PFSK-1 (cell line): ENCODE results near the gene CD55.

Experiments used
- POLR2AphosphoS5 ChIP-seq: IDR thresholded peaks from 2 replicates; pipeline ENCODE4 v1.6.1; 2012; ENCODE audit warnings: low read depth, mild to moderate bottlenecking, control low read depth, low read length, moderate library complexity
- REST ChIP-seq, 2 experiments: IDR thresholded peaks; 2 replicates each; pipeline versions ENCODE4 v1.6.1 to v1.8.0; 2011 to 2012; ENCODE audit warnings: low read depth in 2 of 2, low read length in 2 of 2, control low read depth in 1 of 2, inconsistent platforms in 1 of 2, mild to moderate bottlenecking in 1 of 2, moderate library complexity in 1 of 2; ENCODE audit not compliant: insufficient read depth in 1 of 2
- TAF1 ChIP-seq: IDR thresholded peaks from 2 replicates; pipeline ENCODE4 v1.6.1; 2012; ENCODE audit warnings: low read length, control low read depth, borderline replicate concordance; ENCODE audit not compliant: insufficient read depth

DNA sequence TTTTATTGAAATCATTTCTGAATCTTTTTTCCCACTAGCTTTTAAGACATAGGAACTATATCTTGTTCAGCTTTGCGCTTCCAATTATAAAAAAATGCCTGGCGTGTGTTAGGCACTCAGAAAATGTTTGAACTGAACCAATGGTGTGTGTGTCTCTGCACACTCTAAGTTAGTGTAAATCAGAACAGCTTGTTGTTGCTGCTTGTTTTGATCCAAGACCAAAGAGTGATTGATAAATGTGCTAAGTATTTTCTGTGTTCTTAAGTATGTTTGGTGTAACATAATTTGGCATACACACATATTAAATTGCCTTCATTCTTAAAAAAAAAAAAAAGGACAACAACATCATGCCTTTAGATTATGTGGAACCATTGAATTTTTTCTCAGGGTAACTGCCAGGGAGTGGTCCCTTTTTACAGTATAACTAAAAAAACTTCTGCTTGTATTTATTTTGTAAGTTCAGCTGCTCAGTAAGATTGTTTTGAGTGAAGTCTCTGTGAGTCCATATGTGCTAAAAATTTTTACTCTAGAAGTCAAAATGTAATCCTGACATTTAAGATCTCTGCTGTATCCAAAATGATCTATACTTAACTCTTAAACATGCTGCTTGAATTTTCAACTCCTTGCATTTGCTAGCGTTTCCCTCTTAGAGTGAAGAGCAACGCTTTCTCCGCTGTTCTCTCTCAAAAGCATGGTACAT, 8.7 kb downstream of the CD55 start:
- TF ChIP-seq TAF1 = no peak
- TF ChIP-seq REST (IDR thresholded peaks at IDR 0.05; ENCODE audit: insufficient read depth in 1 of 2, low read depth in 2 of 2, low read length in 2 of 2) = no peak
- no peak for TF ChIP-seq POLR2AphosphoS5
